GM18907 (cell line): ENCODE results near the gene CRYBB3.
"Not testable (repeated sequence)": the region's sequence is repeated elsewhere in the genome, so short reads cannot be mapped to it uniquely, and the experiment has no call there.

Source experiments
- ATAC-seq: cut with Tn5 transposase; IDR thresholded peaks from one replicate; pipeline ENCODE4 v1.9.1; 2021; ENCODE audit warnings: mild to moderate bottlenecking, moderate library complexity; ENCODE audit not compliant: unreplicated experiment

CRYBB3 gene

GRCh38 chr22:25204547-25204946 lies 4.9 kb downstream of the CRYBB3 start:
- not testable (repeated sequence) for ATAC-seq

- ATAC-seq: no peak
Measured at GRCh38 chr22:25205847-25206246, 6.2 kb downstream of the CRYBB3 start.

GRCh38 chr22:25206998-25207397 lies 7.3 kb downstream of the CRYBB3 start:
- ATAC-seq: no peak

DNA sequence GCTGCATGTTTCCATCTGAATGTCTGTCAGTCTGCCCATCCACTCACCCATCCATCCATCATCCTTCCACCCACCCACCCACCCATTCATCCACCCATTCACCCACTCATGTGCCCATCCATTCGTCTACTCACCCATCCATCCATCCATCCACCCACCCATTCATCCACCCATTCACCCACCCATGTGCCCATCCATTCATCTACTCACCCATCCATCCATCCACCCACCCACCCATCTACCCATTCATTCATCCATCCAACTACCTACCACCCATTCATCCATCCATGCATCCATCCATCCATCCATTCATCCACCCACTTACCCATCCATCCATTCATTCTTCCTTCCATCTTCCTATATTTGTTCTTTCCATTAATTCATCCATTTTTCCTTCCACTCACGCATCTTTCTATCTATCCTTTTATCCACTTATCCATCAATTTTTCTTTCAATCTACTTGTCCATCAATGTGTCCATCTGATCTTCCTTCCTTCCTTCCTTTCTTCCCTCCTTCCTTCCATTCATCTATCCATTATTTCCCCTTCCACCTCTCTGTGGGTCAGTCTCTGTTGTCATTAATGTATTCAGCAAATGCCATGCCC lies 8.0 kb downstream of the CRYBB3 start:
- ATAC-seq: no peak

GRCh38 chr22:25208328-25208727 lies 8.7 kb downstream of the CRYBB3 start:
- no peak for ATAC-seq

DNA sequence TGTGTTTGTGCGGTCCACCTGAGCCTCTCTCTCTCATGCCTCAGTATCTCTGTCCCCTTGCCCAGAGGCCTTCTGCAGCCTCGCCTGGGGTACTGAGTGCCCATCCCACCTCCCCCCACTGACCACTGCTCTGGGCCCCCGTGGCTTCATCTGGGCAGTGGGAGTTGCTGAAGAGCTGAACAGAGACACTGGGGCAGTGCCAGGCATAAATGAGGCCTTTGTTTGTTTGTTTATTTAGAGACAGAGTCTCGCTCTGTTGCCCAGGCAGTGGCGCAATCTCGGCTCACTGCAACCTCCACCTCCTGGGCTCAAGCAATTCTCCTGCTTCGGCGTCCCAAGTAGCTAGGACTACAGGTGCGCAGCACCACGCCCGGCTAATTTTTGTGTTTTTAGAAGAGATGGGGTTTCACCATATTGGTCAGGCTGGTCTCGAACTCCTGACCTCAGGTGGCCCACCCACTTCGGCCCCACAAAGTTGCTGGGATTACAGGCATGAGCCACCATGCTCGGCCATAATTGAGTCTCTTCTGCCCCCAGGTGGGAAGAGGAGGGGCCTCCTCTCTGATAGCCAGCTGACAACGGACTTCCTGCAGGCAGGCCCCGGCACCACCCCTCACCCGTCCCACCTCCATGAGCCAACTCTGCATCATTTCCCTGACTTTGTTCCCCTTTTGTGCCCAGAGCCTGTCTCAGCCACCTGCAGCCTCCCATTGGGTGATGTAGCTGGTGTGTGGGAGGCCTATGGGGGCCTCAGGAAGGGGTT lies 9.3 kb downstream of the CRYBB3 start:
- no peak for ATAC-seq

GRCh38 chr22:25210793-25211192 lies 11.1 kb downstream of the CRYBB3 start:
- no peak for ATAC-seq

- ATAC-seq: no peak
Measured at GRCh38 chr22:25212337-25212736, 12.7 kb downstream of the CRYBB3 start.

DNA sequence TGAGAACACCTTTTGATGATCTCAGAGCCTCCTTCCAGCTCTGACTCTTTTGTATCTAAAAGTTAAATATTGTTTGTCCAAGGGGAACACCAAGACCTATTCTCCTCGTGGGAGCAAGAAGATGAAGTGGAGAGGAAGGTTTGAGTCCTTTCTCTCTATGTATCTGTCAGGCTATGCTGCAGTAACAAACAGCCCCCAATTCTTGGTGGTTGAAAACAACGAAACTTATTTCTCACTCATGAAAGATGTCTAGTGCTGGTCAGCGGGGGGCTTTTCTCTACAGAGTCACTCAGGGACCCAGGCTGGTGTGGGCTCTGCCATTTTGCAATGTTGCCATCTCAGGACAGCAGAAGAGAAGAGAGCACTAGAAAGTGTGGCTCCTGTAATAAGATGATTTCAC lies 13.6 kb downstream of the CRYBB3 start:
- no peak for ATAC-seq

DNA sequence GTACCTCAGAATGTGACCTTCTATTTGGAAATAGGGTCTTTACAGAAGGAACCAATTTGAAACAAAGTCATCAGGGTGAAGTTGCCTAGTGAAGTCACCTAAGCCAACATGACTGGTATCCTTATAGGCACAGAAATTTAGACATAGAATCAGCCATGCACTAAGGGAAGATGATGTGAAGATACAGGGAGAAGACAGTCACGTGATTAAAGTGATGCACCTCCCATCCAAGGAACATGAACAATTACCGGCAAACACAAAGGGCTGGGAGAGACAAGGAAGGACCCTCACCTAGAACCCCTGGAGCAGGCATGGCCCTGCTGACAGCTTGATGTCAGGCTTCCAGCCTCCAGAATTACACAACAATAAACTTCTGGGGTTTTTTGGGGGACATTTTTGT lies 16.6 kb downstream of the CRYBB3 start:
- ATAC-seq: no peak

GRCh38 chr22:25219211-25219689 lies 19.6 kb downstream of the CRYBB3 start, which contains the start of gene CRYBB2:
Gene CRYBB2, plus strand, starts transcription at chr22:25219639. Its CDS starts 1,791 bp downstream, at chr22:25221430.
- no peak for ATAC-seq

DNA sequence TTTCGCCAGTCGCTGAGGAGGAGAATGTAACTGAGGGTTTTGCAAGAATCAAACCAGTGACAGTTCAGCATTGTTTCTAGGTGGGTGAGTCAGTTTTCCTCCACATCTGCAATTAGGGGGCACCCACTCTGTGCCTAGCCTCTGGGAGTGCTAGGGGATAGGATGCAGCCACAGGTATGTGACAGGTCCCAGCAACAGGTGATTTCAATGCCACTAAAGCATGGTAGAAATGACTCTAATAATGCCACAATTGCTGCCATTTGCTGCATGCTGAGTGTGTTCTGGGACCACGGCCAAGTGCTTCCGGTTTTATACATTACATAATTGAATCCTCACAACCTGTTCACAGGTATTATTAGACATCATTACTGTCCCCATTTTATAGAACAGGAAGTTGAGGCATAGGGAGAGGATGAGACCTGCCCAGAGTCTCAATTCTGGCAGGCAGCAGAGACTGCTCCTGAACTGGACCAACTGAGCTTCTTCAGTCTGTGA lies 20.3 kb downstream of the CRYBB3 start:
- no peak for ATAC-seq

DNA sequence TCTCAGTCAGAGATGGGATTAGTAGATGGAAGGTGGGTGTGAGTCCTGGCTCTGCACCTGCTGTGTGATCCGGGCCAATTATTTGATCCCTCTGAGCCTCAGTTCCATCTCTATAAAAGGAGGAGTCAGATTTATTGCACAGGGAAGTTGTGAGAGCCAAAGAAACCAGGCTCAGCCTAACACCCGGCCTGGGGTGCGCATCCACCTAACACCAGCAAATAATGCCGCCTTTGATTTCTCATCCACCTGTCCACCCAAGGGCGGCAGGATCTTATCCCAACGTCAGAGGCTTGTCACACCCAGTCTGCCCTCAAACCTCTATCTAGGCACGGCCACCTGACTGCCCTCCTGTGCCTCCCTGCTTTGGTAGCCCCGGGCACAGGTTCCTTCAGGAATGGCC lies 22.1 kb downstream of the CRYBB3 start:
- no peak for ATAC-seq

DNA sequence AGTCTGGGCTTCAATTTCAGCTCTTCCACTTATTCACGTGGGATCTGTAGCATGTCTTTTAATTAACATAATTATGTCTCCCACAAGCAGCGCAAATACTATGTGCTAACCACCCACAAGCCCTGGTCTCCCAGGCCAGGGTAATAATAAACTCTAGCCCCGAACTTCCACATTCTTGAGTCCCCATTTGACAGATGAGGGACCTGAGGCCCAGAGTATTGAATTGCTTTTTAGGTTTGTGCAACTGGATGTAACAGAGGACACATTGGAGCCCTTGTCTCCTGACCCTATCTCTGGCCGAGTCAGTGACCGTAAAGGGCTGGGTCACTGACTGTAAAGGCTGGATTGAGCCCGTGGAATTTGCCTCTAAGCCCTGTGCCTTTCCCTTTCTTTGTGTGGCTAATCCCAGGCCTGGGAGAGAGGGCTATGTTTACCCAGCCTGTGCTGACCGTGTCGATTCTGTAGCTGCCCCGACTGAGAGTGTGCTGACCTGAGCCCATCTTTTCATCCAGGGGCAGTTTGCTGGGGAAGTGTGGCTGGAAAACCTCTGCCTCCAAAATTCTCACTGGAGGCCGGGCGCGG lies 23.7 kb downstream of the CRYBB3 start:
- no peak for ATAC-seq

- ATAC-seq: no peak
Measured at GRCh38 chr22:25228822-25229221, 29.2 kb downstream of the CRYBB3 start.

- ATAC-seq: not testable (repeated sequence)
Measured at GRCh38 chr22:25230760-25231159, 31.1 kb downstream of the CRYBB3 start.

DNA sequence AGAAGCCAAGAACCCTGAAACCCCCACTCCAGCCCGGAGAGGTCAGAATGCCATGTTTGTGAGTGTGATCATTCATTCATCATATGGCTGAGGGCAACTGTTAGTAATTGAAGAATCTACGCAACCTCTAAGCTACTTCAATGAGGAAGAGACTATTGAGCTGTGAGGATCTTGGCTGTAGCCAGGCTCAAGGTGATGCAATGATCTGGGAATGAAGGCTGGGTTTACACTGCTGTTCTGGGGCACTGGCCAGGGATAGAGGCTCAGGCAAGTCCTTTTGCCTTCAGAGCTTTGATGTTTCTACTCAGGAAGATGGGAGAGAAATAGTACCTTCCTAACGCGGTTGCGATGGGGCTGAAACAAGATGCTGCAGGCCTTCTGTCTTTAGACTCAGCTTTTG lies 32.6 kb downstream of the CRYBB3 start:
- no peak for ATAC-seq

DNA sequence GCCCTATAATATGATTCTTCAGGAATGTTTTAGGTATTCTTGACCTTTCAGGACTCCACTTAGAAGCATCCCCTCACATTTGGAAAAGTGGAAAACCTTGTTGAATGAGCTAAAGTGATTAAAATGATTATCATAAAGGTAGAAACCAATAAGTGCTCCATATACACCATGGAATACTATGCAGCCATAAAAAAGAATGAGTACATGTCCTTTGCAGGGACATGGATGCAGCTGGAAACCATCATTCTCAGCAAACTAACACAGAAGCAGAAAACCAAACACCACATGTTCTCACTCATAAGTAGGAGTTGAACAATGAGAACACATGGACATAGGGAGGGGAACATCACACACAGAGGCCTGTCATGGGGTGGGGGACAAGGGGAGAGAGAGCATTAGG lies 34.0 kb downstream of the CRYBB3 start:
- not testable (repeated sequence) for ATAC-seq

- ATAC-seq: peak; percentile 73
Measured at GRCh38 chr22:25235547-25236290, 36.1 kb downstream of the CRYBB3 start.

DNA sequence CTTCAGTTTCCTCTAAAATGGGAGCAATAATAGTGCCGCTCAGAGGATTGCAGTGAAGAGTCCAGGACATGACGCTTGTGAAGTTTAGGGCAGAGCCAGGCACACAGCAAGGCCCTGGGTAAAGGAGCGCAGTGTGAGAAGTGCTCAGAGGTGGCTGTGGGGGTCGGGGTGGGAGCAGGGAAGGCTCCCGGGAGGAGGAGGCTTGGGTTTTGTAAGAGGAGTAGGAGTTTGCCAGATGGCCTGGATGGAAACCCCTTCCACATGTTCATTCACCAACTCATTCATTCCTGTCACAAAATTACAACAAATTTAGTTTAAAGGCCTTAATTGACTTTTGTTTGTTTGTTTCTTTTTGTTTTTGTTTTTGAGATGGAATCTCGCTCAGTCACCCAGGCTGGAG lies 36.8 kb downstream of the CRYBB3 start:
- ATAC-seq: no peak

GRCh38 chr22:25237503-25237902 lies 37.8 kb downstream of the CRYBB3 start:
- no peak for ATAC-seq
